Measurements from ENCODE around the gene PCCA.

DNA sequence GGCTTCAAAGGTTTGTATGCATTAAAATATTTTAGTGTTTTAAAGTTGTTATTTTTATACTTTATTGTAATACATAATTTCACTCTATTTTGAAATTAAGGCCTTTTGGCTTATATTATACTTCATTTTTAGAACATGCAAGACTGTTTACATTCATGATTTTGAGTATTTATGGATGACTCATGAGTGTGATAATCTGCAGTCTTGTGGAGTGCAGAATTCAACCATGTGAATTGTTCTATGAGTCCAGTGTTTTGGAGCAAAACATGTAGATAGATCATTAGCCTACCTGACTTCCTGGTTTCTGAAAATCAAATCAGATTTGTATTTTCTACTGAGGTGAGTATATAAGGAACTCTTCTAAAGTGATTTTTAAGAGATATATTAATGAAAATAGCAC, 241.8 kb downstream of the PCCA start:
- TF ChIP-seq, protein P1, sequence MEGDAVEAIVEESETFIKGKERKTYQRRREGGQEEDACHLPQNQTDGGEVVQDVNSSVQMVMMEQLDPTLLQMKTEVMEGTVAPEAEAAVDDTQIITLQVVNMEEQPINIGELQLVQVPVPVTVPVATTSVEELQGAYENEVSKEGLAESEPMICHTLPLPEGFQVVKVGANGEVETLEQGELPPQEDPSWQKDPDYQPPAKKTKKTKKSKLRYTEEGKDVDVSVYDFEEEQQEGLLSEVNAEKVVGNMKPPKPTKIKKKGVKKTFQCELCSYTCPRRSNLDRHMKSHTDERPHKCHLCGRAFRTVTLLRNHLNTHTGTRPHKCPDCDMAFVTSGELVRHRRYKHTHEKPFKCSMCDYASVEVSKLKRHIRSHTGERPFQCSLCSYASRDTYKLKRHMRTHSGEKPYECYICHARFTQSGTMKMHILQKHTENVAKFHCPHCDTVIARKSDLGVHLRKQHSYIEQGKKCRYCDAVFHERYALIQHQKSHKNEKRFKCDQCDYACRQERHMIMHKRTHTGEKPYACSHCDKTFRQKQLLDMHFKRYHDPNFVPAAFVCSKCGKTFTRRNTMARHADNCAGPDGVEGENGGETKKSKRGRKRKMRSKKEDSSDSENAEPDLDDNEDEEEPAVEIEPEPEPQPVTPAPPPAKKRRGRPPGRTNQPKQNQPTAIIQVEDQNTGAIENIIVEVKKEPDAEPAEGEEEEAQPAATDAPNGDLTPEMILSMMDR (IDR thresholded peaks at IDR 0.05; ENCODE audit: low read depth, low read length, missing input control), result no peak
- TF ChIP-seq, protein P2, sequence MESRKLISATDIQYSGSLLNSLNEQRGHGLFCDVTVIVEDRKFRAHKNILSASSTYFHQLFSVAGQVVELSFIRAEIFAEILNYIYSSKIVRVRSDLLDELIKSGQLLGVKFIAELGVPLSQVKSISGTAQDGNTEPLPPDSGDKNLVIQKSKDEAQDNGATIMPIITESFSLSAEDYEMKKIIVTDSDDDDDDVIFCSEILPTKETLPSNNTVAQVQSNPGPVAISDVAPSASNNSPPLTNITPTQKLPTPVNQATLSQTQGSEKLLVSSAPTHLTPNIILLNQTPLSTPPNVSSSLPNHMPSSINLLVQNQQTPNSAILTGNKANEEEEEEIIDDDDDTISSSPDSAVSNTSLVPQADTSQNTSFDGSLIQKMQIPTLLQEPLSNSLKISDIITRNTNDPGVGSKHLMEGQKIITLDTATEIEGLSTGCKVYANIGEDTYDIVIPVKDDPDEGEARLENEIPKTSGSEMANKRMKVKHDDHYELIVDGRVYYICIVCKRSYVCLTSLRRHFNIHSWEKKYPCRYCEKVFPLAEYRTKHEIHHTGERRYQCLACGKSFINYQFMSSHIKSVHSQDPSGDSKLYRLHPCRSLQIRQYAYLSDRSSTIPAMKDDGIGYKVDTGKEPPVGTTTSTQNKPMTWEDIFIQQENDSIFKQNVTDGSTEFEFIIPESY (IDR thresholded peaks at IDR 0.05), result no peak
- TF ChIP-seq HNF4A (conservative IDR thresholded peaks at IDR 0.05) (no peak), RXRA (IDR thresholded peaks at IDR 0.05) (no peak)

All from liver (tissue), 3 donors.